Sigmoid colon (tissue), 7 donors: Measurements from ENCODE around the gene NELFA. TPM values are rescaled to one million over a fixed set of nuclear protein-coding genes. Genes with fewer than 3 reads are reported as not detected.

ENCODE experiments used
- DNase-seq: peaks from one replicate; pipeline ENCODE4 v3.0.0-alpha.2; 2019
- H3K27ac ChIP-seq, 4 donors: fragments of 200-600 bp; sonication (generic); one replicate each; pipeline ENCODE4 v1.5.1; 2016 to 2019; ENCODE audit warnings: mild to moderate bottlenecking in 1 of 4
- H3K27me3 ChIP-seq, 3 donors: fragments of 200-600 bp; sonication (generic); one replicate each; pipeline ENCODE4 v1.5.1; 2019; ENCODE audit warnings: mild to moderate bottlenecking in 1 of 3
- H3K36me3 ChIP-seq, 4 donors: fragments of 200-600 bp; sonication (generic); one replicate each; pipeline ENCODE4 v1.5.1; 2016 to 2019
- H3K4me1 ChIP-seq, 4 donors: fragments of 200-600 bp; sonication (generic); one replicate each; pipeline ENCODE4 v1.5.1; 2017 to 2019
- H3K4me3 ChIP-seq, 4 donors: fragments of 200-600 bp; sonication (generic); one replicate each; pipeline ENCODE4 v1.5.1; 2017 to 2019; ENCODE audit warnings: mild to moderate bottlenecking in 2 of 4, moderate library complexity in 1 of 4
- H3K9me3 ChIP-seq, 4 donors: fragments of 200-600 bp in 3 of 4; sonication (generic) in 3 of 4; one replicate each; pipeline versions ENCODE4 v1.5.1 to v1.6.1; 2013 to 2019
- EP300 ChIP-seq, 4 donors: sonication (generic); formaldehyde crosslinking; IDR thresholded peaks; one replicate each; pipeline ENCODE4 v1.6.1; 2017; ENCODE audit warnings: antibody characterized with exemption in 4 of 4
- POLR2A ChIP-seq, 2 donors: fragments of 450-650 bp; IDR thresholded peaks; one replicate each; pipeline ENCODE4 v1.6.1; 2016; ENCODE audit warnings: antibody characterized with exemption in 2 of 2, mild to moderate bottlenecking in 2 of 2, moderate library complexity in 2 of 2
- POLR2AphosphoS5 ChIP-seq, 4 donors: sonication (generic); formaldehyde crosslinking; IDR thresholded peaks; one replicate each; pipeline ENCODE4 v1.6.1; 2017; ENCODE audit warnings: antibody characterized with exemption in 4 of 4
- WGBS, 2 donors: extraction: QIAGEN DNeasy Blood & Tissue Kit; methylation state at CpG; one replicate each; pipeline ENCODE4 v1.1.7; 2013; 5-methylcytosine and 5-hydroxymethylcytosine counted together
- intact Hi-C: fragments of 100-400 bp; cut with DNase I; formaldehyde crosslinking; loops from one replicate; pipeline ENCODE4 v1.15.1; 2023
- polyA plus RNA-seq, 3 donors: library from polyadenylated mRNA; stranded (reverse); fragments of 200-250 nt; gene quantifications; one replicate each; pipeline ENCODE4 v1.2.3, GENCODE V29; 2013
- total RNA-seq, 4 donors: library from RNA; depleted of rRNA; stranded (reverse); fragments of >200 nt; gene quantifications; one replicate each; pipeline ENCODE4 v1.1.0, GENCODE V29; 2016
- TF ChIP-seq, protein P1 (sequence below), 4 experiments: fragments of 450-650 bp in 3 of 4; fragments of 200-600 bp in 1 of 4; IDR thresholded peaks; one replicate each; pipeline ENCODE4 v1.5.1; 2016 to 2019; ENCODE audit warnings: antibody characterized with exemption in 4 of 4, mild to moderate bottlenecking in 3 of 4, moderate library complexity in 2 of 4
- donor health status: healthy with polysubstance abuse.
- donor health status: Bipolar disorder and iron deficiency.
- donor health status: healthy.

NELFA gene
- total and polyA plus RNA-seq, 7 donors, result 13.8 to 27.4 (median 15.3) TPM

DNA sequence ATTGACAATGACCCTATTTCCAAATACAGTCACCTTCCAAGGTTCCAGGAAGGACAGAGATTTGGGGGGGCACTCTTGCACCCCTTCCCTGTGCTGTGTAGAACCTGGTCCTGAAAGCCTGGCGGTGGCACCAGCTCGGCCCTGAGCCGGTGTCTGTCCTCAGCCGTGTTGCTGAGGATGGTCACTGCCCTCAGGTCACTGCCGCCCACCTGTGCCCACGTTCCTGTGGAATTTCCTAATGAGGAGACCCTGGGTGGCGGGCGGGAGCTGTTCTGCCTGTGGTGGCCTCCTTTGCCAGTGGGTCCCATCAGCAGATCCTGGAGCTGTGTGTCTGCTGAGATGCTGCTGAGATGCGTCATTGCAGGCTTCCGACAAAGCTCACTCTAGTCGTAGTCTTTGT, 32.9 kb downstream of the NELFA start:
- no peaks in the 10 kb centered on the region for H3K9me3 ChIP-seq
- WGBS, 2 donors, result 96 to 97% methylated on average over 11 of the region's 11 CpGs
- no peak overlapping the region for H3K4me3 ChIP-seq
- intact Hi-C loops, result no loop called here
- TF ChIP-seq EP300 (IDR thresholded peaks at IDR 0.05), result no peak
- TF ChIP-seq POLR2A (IDR thresholded peaks at IDR 0.05), result no peak
- TF ChIP-seq POLR2AphosphoS5 (IDR thresholded peaks at IDR 0.05), result no peak
- TF ChIP-seq, protein P1, sequence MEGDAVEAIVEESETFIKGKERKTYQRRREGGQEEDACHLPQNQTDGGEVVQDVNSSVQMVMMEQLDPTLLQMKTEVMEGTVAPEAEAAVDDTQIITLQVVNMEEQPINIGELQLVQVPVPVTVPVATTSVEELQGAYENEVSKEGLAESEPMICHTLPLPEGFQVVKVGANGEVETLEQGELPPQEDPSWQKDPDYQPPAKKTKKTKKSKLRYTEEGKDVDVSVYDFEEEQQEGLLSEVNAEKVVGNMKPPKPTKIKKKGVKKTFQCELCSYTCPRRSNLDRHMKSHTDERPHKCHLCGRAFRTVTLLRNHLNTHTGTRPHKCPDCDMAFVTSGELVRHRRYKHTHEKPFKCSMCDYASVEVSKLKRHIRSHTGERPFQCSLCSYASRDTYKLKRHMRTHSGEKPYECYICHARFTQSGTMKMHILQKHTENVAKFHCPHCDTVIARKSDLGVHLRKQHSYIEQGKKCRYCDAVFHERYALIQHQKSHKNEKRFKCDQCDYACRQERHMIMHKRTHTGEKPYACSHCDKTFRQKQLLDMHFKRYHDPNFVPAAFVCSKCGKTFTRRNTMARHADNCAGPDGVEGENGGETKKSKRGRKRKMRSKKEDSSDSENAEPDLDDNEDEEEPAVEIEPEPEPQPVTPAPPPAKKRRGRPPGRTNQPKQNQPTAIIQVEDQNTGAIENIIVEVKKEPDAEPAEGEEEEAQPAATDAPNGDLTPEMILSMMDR (IDR thresholded peaks at IDR 0.05), result no peak
- H3K4me1 ChIP-seq, result no peaks in the 10 kb centered on the region
- H3K27me3 ChIP-seq, result no peaks in the 10 kb centered on the region
- no peak for DNase-seq
- H3K36me3 ChIP-seq, result peaks cover 22 to 84% (median 38%) of the 10 kb centered on the region in 4 donors
- no peak overlapping the region for H3K27ac ChIP-seq

DNA sequence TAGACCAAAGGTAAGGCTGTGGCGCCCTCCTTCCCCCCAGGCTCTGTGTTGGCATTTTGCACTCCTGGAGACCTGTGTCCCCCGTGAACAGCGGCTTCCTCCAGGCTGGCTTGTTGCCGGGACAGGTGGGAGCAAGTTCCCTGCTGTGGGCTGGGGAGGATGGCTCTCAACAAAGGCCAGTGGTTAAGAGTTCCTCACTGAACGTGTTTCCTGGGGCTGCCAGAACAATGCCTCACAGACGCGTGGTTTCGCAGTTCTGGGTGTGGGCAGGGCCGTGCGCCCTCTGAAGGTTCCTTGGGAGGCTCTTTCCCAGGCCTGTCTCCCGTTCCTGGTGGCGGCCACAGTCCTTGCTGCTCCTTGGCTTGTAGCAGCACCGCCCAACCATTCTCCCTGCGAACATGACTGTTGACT, 33.4 kb downstream of the NELFA start:
- intact Hi-C loops, result no loop called here
- no peaks in the 10 kb centered on the region for H3K27me3 ChIP-seq
- no peak for TF ChIP-seq POLR2AphosphoS5 (IDR thresholded peaks at IDR 0.05)
- TF ChIP-seq, protein P1 (IDR thresholded peaks at IDR 0.05), result no peak
- H3K27ac ChIP-seq, result no peak overlapping the region
- 92 to 93% methylated on average over 14 of the region's 14 CpGs for WGBS, 2 donors
- DNase-seq, result no peak
- H3K36me3 ChIP-seq, result peaks cover 22 to 79% (median 40%) of the 10 kb centered on the region in 4 donors
- no peaks in the 10 kb centered on the region for H3K9me3 ChIP-seq
- H3K4me3 ChIP-seq, result no peak overlapping the region
- H3K4me1 ChIP-seq, result no peaks in the 10 kb centered on the region

DNA sequence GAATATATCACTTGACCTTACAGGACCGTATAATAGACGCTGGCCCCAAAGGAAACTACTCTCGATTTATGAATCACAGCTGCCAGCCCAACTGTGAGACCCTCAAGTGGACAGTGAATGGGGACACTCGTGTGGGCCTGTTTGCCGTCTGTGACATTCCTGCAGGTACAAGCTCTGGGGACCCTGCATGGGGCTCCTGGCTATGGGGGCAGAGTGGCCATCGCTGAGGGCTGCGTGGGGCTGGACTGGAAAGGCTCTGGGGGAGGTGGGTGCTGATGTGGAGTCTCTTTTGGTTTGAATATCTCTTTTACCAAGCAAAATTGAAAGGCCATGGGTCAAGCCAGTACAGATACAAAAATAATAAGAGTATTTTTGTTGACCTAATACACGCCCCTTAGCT, 33.9 kb downstream of the NELFA start:
- H3K27me3 ChIP-seq, result no peaks in the 10 kb centered on the region
- no peak overlapping the region for H3K27ac ChIP-seq
- peaks cover 22 to 76% (median 40%) of the 10 kb centered on the region in 4 donors for H3K36me3 ChIP-seq
- WGBS, 2 donors, result 95 to 96% methylated on average over 8 of the region's 8 CpGs
- no peak overlapping the region for H3K4me3 ChIP-seq
- TF ChIP-seq EP300 (IDR thresholded peaks at IDR 0.05) (no peak), POLR2AphosphoS5 (IDR thresholded peaks at IDR 0.05) (no peak), POLR2A (IDR thresholded peaks at IDR 0.05) (no peak)
- no peaks in the 10 kb centered on the region for H3K4me1 ChIP-seq
- peak; percentile 25 for DNase-seq
- intact Hi-C loops, result no loop called here
- no peaks in the 10 kb centered on the region for H3K9me3 ChIP-seq

DNA sequence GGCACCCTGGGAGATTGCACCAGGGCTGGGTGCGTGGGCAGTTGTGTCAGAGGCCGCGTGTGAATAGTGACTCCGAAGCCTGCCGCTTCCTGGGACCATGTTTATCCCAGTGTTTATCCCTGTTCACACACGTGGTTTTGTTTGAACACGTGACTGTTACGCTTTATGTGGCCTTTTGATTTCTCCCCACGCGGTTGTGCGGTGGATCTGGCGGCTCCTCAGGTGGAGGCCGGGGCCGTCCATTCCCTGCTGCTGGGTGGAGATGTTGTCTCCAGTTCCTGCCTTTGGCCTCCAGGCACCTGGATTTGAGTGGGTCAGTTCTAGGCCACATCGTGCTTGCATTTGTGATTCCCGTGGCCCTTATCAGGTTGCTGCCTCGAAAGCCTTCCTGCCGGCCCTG, 35.1 kb downstream of the NELFA start:
- peaks cover 22 to 78% (median 35%) of the 10 kb centered on the region in 4 donors for H3K36me3 ChIP-seq
- no peak overlapping the region for H3K4me3 ChIP-seq
- WGBS, 2 donors, result 94 to 96% methylated on average over 18 of the region's 18 CpGs
- H3K27me3 ChIP-seq, result no peaks in the 10 kb centered on the region
- H3K4me1 ChIP-seq, result no peaks in the 10 kb centered on the region
- intact Hi-C loops, result no loop called here
- no peak overlapping the region for H3K27ac ChIP-seq
- DNase-seq, result peak; percentile 35
- TF ChIP-seq, protein P1 (IDR thresholded peaks at IDR 0.05), result no peak
- TF ChIP-seq POLR2AphosphoS5 (IDR thresholded peaks at IDR 0.05) (no peak), EP300 (IDR thresholded peaks at IDR 0.05) (no peak), POLR2A (IDR thresholded peaks at IDR 0.05) (no peak)
- H3K9me3 ChIP-seq, result no peaks in the 10 kb centered on the region

DNA sequence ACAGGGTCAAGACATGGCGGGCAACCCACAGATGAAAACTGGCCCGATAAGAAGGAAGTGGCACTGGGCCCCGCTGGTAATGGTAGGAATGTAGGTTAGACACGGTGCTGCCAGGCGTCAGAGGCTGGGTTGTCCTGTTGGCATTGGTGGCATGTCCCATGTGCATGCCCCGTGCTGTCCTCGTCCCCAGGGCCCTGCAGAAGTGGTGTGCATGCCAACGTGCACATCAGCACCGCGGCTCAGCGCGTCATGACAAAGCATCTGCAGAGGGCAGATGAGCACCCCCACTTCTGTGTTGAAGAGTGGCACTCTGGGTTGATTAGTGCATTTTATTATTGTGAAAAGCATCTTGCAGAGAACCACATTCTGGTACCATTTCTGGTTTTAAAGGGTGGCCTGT, 35.6 kb downstream of the NELFA start:
- TF ChIP-seq EP300 (IDR thresholded peaks at IDR 0.05) (no peak), POLR2AphosphoS5 (IDR thresholded peaks at IDR 0.05) (no peak), POLR2A (IDR thresholded peaks at IDR 0.05) (no peak)
- TF ChIP-seq, protein P1 (IDR thresholded peaks at IDR 0.05), result no peak
- intact Hi-C loops, result no loop called here
- peak; percentile 48 for DNase-seq
- no peaks in the 10 kb centered on the region for H3K4me1 ChIP-seq
- no peaks in the 10 kb centered on the region for H3K9me3 ChIP-seq
- 93 to 96% methylated on average over 12 of the region's 12 CpGs for WGBS, 2 donors
- H3K36me3 ChIP-seq, result peaks cover 22 to 73% (median 34%) of the 10 kb centered on the region in 4 donors
- no peaks in the 10 kb centered on the region for H3K27me3 ChIP-seq
- H3K4me3 ChIP-seq, result no peak overlapping the region
- H3K27ac ChIP-seq, result no peak overlapping the region
